PC-3 (cell line): Measurements from ENCODE around the gene ZNF738.

Experiments
- EZH2 ChIP-seq: fragments of 300-600 bp; sonication (generic); IDR thresholded peaks from one replicate; pipeline ENCODE4 v1.6.1; 2017; ENCODE audit warnings: antibody characterized with exemption, mild to moderate bottlenecking, low read length; ENCODE audit not compliant: unreplicated experiment
- EZH2phosphoT487 ChIP-seq: fragments of 300-600 bp; sonication (generic); IDR thresholded peaks from 2 replicates; pipeline ENCODE4 v1.6.1; 2018; ENCODE audit warnings: mild to moderate bottlenecking, antibody characterized with exemption, low read length, borderline replicate concordance
- TF ChIP-seq, protein P1 (sequence below): fragments of 300-600 bp; sonication (generic); conservative IDR thresholded peaks from 2 replicates; pipeline ENCODE4 v1.5.1; 2017; ENCODE audit warnings: antibody characterized with exemption, low read depth, mild to moderate bottlenecking, low read length

DNA sequence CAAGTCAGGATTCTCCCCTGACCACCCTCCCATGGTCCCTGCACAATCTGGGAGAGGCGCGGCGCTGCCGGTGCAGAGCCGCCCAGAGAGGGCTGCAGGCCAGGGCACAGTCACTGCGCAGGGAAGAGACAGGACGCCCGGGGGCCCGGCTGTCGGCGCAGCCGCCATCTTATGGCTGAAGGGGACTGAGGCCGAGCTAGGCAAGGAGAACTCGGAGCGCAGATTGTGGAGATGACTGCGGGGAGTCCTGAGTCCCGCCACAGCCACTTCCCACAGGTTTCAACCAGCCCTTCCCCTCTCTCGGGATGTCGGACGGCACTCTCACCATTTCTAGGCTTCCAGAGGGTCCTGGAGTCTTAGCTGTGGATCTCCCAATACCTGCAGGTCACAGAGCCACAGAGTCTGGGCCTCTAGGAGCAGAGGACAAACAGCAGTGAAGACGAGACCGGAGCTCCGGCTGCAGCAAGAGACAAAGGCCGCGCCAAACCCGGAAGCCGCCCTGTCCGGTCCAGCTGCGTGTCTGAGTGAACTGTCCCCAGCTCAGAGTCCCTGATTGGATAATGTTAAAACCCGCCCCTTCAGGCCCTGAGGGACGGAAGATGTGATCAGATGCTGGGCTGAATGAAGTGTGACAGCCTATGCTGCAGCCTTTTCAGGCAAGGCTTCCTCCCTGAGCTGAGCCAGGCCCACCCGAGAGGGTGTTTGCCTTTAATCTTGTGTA is 29.8 kb upstream of the ZNF738 start, which contains the start of gene ZNF708:
- TF ChIP-seq, protein P1, sequence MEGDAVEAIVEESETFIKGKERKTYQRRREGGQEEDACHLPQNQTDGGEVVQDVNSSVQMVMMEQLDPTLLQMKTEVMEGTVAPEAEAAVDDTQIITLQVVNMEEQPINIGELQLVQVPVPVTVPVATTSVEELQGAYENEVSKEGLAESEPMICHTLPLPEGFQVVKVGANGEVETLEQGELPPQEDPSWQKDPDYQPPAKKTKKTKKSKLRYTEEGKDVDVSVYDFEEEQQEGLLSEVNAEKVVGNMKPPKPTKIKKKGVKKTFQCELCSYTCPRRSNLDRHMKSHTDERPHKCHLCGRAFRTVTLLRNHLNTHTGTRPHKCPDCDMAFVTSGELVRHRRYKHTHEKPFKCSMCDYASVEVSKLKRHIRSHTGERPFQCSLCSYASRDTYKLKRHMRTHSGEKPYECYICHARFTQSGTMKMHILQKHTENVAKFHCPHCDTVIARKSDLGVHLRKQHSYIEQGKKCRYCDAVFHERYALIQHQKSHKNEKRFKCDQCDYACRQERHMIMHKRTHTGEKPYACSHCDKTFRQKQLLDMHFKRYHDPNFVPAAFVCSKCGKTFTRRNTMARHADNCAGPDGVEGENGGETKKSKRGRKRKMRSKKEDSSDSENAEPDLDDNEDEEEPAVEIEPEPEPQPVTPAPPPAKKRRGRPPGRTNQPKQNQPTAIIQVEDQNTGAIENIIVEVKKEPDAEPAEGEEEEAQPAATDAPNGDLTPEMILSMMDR = no peak
- TF ChIP-seq EZH2 (no peak), EZH2phosphoT487 (no peak)
